GM12878 (cell line): ENCODE measurements around the gene HDAC9. TPM values are rescaled to one million over a fixed set of nuclear protein-coding genes. Genes with fewer than 3 reads are reported as not detected.
A peak's percentile ranks its signal among the peaks of the same experiment; 100 is the strongest.

ENCODE experiments used
- ATF2 ChIP-seq: IDR thresholded peaks from 2 replicates; pipeline ENCODE4 v1.6.1; 2012; ENCODE audit warnings: low read length, inconsistent platforms
- ATF7 ChIP-seq: fragments of 450-650 bp; IDR thresholded peaks from 2 replicates; pipeline ENCODE4 v1.6.1; 2016; ENCODE audit warnings: low read depth, mild to moderate bottlenecking
- CREM ChIP-seq: IDR thresholded peaks from 2 replicates; pipeline ENCODE4 v1.6.1; 2014; ENCODE audit warnings: antibody characterized with exemption, low read depth
- EP300 ChIP-seq, 2 experiments: fragments of 150-350 bp in 1 of 2; IDR thresholded peaks; 2 replicates each; pipeline ENCODE4 v1.6.1; 2011 to 2012; ENCODE audit warnings: low read depth in 2 of 2, low read length in 2 of 2, borderline replicate concordance in 1 of 2, improper control_type of control experiment in 1 of 2, inconsistent platforms in 1 of 2; ENCODE audit not compliant: control insufficient read depth in 1 of 2
- FOXK2 ChIP-seq: fragments of 450-650 bp; IDR thresholded peaks from 2 replicates; pipeline ENCODE4 v1.6.1; 2017; ENCODE audit warnings: mild to moderate bottlenecking, moderate library complexity
- FOXM1 ChIP-seq: IDR thresholded peaks from 2 replicates; pipeline ENCODE4 v1.6.1; 2012; ENCODE audit warnings: low read depth, mild to moderate bottlenecking, inconsistent platforms, low read length, moderate library complexity
- HDGF ChIP-seq: fragments of 450-650 bp; IDR thresholded peaks from 2 replicates; pipeline ENCODE4 v1.6.1; 2016; ENCODE audit warnings: antibody characterized with exemption
- LARP7 ChIP-seq: fragments of 450-650 bp; IDR thresholded peaks from 2 replicates; pipeline ENCODE4 v1.6.1; 2017; ENCODE audit warnings: mild to moderate bottlenecking
- NR2F1 ChIP-seq: fragments of 450-650 bp; conservative IDR thresholded peaks from 2 replicates; pipeline ENCODE4 v1.6.1; 2017; ENCODE audit warnings: mild to moderate bottlenecking
- PAX5 ChIP-seq: IDR thresholded peaks from 2 replicates; pipeline ENCODE4 v1.6.1; 2011; ENCODE audit warnings: low read depth, low read length, borderline replicate concordance
- RELB ChIP-seq: fragments of 450-650 bp; IDR thresholded peaks from 2 replicates; pipeline ENCODE4 v1.6.1; 2017; ENCODE audit warnings: low read depth, mild to moderate bottlenecking, moderate library complexity
- RUNX3 ChIP-seq: IDR thresholded peaks from 2 replicates; pipeline ENCODE4 v1.6.1; 2012; ENCODE audit warnings: low read length, inconsistent platforms
- SMAD1 ChIP-seq: fragments of 450-650 bp; IDR thresholded peaks from 2 replicates; pipeline ENCODE4 v1.6.1; 2018; ENCODE audit warnings: mild to moderate bottlenecking, low read depth; ENCODE audit not compliant: partially characterized antibody
- SMARCA5 ChIP-seq: fragments of 450-650 bp; IDR thresholded peaks from 2 replicates; pipeline ENCODE4 v1.6.1; 2017; ENCODE audit warnings: mild to moderate bottlenecking
- SP1 ChIP-seq: IDR thresholded peaks from one replicate; pipeline ENCODE4 v1.6.1; 2011; ENCODE audit warnings: low read depth, low read length
- SREBF1 ChIP-seq: IDR thresholded peaks from 2 replicates; pipeline ENCODE4 v1.6.1; 2012; ENCODE audit warnings: mild to moderate bottlenecking, low read length
- TAF1 ChIP-seq: IDR thresholded peaks from 2 replicates; pipeline ENCODE4 v1.6.1; 2011; ENCODE audit warnings: mild to moderate bottlenecking, low read depth, low read length, borderline replicate concordance
- TBL1XR1 ChIP-seq: IDR thresholded peaks from 2 replicates; pipeline ENCODE4 v1.6.1; 2012; ENCODE audit warnings: low read depth, low read length, improper control_type of control experiment
- TCF3 ChIP-seq: IDR thresholded peaks from 2 replicates; pipeline ENCODE4 v1.6.1; 2012; ENCODE audit warnings: low read depth, mild to moderate bottlenecking, low read length, borderline replicate concordance; ENCODE audit not compliant: insufficient read depth
- ZBED1 ChIP-seq: IDR thresholded peaks from 2 replicates; pipeline ENCODE4 v1.6.1; 2016; ENCODE audit warnings: borderline replicate concordance
- ZNF217 ChIP-seq: fragments of 450-650 bp; IDR thresholded peaks from 2 replicates; pipeline ENCODE4 v1.6.1; 2017; ENCODE audit warnings: antibody characterized with exemption, mild to moderate bottlenecking
- ZNF24 ChIP-seq: fragments of 450-650 bp; IDR thresholded peaks from 2 replicates; pipeline ENCODE4 v1.6.1; 2017; ENCODE audit warnings: antibody characterized with exemption, mild to moderate bottlenecking
- ZNF274 ChIP-seq: IDR thresholded peaks from one replicate; pipeline ENCODE4 v1.8.0; 2011; ENCODE audit not compliant: insufficient read length, insufficient read depth
- ZNF384 ChIP-seq: IDR thresholded peaks from 2 replicates; pipeline ENCODE4 v1.6.1; 2012; ENCODE audit warnings: low read depth, mild to moderate bottlenecking, low read length, improper control_type of control experiment, borderline replicate concordance
- ZNF687 ChIP-seq: fragments of 450-650 bp; IDR thresholded peaks from 2 replicates; pipeline ENCODE4 v1.6.1; 2017; ENCODE audit warnings: mild to moderate bottlenecking, moderate library complexity
- polyA plus RNA-seq, 11 experiments: library from polyadenylated mRNA; depleted of rRNA in 4 of 11; unstranded in 6 of 11; stranded (reverse) in 5 of 11; fragments of >200 nt; fragmentation: Nextera tagmentation in 4 of 11; fragmentation: Illumina TruSeq in 1 of 11; extraction: Ambion mirVana in 4 of 11; extraction: Trizol in 1 of 11; gene quantifications; 1 replicate in 1 of 11; 2 replicates in 10 of 11; pipeline versions ENCODE4 v1.2.1 to v1.2.3, GENCODE V29; 2011 to 2016; ENCODE audit warnings: inconsistent platforms in 2 of 11, missing spikeins in 2 of 11, low read depth in 1 of 11
- total RNA-seq, 4 experiments: library from RNA; depleted of rRNA in 3 of 4; stranded (reverse); fragments of >200 nt in 3 of 4; fragmentation: Illumina TruSeq in 1 of 4; extraction: Trizol in 1 of 4; gene quantifications; 2 replicates each; pipeline versions ENCODE4 v1.2.1 to v1.2.3, GENCODE V29; 2013 to 2021

The HDAC9 gene
- total and polyA plus RNA-seq, 10 of the 15 experiments (the other 5 are each of a cell fraction or from before 2014, with no cell fraction given), result 0.73 to 12.8 (median 0.92) TPM

- TF ChIP-seq TAF1 (0 out of 2 replicates have a peak, but pooled peaks have one; percentile 52), SMARCA5 (no peak), FOXM1 (peak; percentile 59), RELB (0 out of 2 replicates have a peak, but pooled peaks have one; percentile 17), TBL1XR1 (peak; percentile 59; the same call in 1 of the 2 replicates), PAX5 (peak; percentile 73; the same call in 1 of the 2 replicates), NR2F1 (no peak), SREBF1 (no peak), FOXK2 (no peak), CREM (no peak), ZNF274 (no peak), ZBED1 (no peak), ATF2 (peak; percentile 84; the same call in 1 of the 2 replicates), ZNF217 (peak; percentile 52; the same call in 1 of the 2 replicates), ZNF24 (0 out of 2 replicates have a peak, but pooled peaks have one; percentile 23), SMAD1 (no peak), HDGF (no peak), ZNF687 (no peak), ATF7 (no peak), ZNF384 (no peak), SP1 (no peak), RUNX3 (0 out of 2 replicates have a peak, but pooled peaks have one; percentile 24), EP300 (IDR thresholded peaks at IDR 0.05; ENCODE audit: borderline replicate concordance in 1 of 2, control insufficient read depth in 1 of 2, low read depth in 2 of 2, low read length in 2 of 2) (no peak), LARP7 (0 out of 2 replicates have a peak, but pooled peaks have one; percentile 20), TCF3 (0 out of 2 replicates have a peak, but pooled peaks have one; percentile 18)
Observed at GRCh38 chr7:18495412-18496340, at the start of gene HDAC9 (continued).
